ENCODE data around the gene LSM12.
"Not testable (repeated sequence)": the region's sequence is repeated elsewhere in the genome, so short reads cannot be mapped to it uniquely, and the experiment has no call there.

Gene LSM12

DNA sequence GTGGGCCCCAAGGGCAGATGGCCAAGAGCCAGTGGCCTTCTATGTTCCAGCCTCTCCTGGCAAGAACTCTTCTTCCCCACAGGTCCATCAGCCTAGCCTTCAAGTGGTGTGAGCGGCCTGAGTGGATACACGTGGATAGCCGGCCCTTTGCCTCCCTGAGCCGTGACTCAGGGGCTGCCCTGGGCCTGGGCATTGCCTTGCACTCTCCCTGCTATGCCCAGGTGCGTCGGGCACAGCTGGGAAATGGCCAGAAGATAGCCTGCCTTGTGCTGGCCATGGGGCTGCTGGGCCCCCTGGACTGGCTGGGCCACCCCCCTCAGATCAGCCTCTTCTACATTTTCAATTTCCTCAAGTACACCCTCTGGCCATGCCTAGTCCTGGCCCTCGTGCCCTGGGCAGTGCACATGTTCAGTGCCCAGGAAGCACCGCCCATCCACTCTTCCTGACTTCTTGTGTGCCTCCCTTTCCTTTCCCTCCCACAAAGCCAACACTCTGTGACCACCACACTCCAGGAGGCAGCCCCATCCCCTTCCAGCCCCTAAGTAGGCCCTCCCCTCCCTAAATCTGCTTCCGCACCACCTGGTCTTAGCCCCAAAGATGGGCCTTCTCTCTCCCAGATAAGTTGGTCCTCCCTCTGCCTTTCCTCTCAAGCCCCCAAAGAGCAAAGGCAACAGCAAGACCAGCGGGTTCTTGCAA, 9.3 kb upstream of the LSM12 start:
- no peak for DNase-seq

DNA sequence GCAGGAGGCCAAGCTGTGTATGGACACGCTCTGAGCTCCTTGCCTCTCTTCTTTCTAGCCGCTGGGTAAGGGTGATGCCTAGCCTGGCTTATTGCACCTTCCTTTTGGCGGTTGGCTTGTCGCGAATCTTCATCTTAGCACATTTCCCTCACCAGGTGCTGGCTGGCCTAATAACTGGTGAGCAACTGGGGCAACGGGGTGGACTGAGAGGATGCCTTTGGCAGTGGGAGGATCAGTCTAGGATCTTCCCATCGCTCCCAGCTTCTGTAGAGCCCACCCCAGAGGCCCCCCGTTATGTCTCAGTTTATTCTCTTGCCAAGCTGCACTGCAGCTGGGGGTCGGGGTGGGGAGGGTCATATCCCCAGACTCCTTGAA, 8.4 kb upstream of the LSM12 start:
- DNase-seq, result no peak

- DNase-seq, result no peak
These were observed 7.9 kb upstream of the LSM12 start for GRCh38 chr17:44074231-44074910.

GRCh38 chr17:44071772-44072171, 5.3 kb upstream of the LSM12 start:
- DNase-seq, result no peak

DNA sequence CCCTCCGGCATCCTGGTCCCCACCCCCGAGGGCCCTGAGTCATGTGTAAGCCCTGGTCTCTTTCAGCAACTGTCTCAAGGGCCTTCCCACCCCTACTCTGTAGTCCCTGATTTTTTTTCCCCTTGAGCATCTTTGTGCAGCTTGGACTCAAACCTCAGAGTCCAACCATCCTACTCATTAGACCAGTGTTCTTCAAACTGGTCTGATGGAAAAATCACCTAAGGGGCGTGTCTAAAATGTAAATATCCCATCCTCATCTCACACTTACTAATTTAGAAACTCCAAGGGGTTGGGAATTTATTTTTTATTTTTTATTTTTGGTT, 4.7 kb upstream of the LSM12 start:
- no peak for DNase-seq

GRCh38 chr17:44070455-44071197, 4.2 kb upstream of the LSM12 start, which contains the start of gene G6PC3:
Gene G6PC3 (plus strand): TSS chr17:44070735. CDS start chr17:44070966, 231 bp downstream.
- peak; percentile 70 for DNase-seq

DNA sequence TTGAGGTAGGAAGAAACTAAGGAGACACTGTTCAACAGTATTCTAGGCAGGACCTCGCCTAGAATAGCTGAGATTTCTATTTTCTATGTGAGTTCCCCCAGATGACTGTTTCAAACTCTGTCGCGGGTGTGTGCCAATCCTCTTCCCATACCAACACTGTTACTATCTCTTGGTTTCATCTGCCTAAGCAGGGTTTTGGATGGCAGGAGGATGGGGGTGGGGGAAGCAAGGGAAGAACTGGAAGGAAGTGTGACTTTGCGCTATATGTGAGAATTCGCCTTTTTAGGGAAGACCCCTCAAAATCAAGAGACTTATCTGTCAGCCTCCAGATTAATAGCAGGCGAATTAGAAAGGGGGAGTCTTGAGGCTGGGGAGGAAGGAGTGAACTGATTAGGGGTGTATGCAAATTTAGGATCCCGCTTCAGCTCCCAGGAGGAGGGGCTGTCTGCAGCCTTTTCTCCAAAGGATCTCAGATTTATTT, 3.5 kb upstream of the LSM12 start:
- no peak for DNase-seq

- DNase-seq, result no peak
These were observed 1.1 kb upstream of the LSM12 start for GRCh38 chr17:44067545-44067940.

DNA sequence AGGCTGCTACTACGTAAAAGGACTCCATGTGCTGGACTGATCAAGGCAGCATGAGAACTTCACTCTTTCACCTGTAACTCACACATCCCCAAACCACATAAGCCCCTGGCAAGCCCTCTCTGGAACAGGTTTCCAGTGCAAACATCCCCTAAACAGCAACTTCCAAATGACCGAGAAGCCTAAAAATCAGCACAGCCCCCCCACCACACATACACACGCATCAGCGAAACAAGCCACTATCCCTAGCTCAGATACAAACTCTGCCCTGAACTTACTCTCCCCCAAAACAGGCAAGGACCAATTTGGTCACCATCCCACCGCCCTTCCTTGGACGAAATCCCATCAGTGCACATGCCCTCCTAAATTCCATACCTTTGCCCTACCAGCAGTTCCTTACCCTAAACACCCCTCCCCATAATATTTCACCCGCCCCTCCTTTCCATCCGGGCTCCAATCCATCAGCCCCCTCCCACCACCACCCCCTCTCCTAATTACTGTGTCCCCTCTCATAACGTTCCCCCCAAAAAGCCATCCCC, 735 bp downstream of the LSM12 start:
- no peak for DNase-seq

GRCh38 chr17:44063704-44064639, 2.5 kb downstream of the LSM12 start:
- DNase-seq, result no peak

- DNase-seq, result no peak
These were observed 3.6 kb downstream of the LSM12 start for GRCh38 chr17:44062871-44063270.

- DNase-seq, result no peak
These were observed 5.0 kb downstream of the LSM12 start for GRCh38 chr17:44061446-44061845.

GRCh38 chr17:44059101-44059892, 7.2 kb downstream of the LSM12 start:
- no peak for DNase-seq

GRCh38 chr17:44053125-44053872, 13.2 kb downstream of the LSM12 start:
- DNase-seq, result no peak

GRCh38 chr17:44049294-44050060, 17.0 kb downstream of the LSM12 start:
- no peak for DNase-seq

- DNase-seq, result not testable (repeated sequence)
These were observed 19.6 kb downstream of the LSM12 start for GRCh38 chr17:44046893-44047292.

- no peak for DNase-seq
These were observed 21.0 kb downstream of the LSM12 start for GRCh38 chr17:44045486-44045885.

- DNase-seq, result no peak
These were observed 22.4 kb downstream of the LSM12 start for GRCh38 chr17:44044071-44044470.

DNA sequence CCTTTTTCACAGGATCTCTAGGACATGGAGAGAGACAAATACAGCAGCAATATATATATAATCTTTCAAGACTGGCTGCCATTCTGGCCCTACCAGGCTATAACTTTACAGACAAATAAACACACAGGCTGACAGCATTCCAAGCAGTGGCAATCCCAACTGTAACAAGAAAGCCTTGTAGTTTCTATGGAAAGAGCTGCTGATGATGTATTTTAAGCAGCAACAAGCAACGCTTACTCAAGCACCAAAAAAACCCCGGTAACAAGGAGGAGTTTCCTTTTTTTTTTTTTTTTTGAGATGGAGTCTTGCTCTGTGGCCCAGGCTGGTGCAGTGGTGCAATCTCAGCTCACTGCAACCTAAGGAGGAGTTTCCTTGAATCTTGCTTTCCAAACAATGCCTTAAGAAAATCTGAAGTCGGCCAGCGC, 23.2 kb downstream of the LSM12 start:
- DNase-seq, result no peak

Measured in activated gamma-delta T cell (primary cell).